ENCODE data around the gene ANGPTL4.

ANGPTL4 gene

DNA sequence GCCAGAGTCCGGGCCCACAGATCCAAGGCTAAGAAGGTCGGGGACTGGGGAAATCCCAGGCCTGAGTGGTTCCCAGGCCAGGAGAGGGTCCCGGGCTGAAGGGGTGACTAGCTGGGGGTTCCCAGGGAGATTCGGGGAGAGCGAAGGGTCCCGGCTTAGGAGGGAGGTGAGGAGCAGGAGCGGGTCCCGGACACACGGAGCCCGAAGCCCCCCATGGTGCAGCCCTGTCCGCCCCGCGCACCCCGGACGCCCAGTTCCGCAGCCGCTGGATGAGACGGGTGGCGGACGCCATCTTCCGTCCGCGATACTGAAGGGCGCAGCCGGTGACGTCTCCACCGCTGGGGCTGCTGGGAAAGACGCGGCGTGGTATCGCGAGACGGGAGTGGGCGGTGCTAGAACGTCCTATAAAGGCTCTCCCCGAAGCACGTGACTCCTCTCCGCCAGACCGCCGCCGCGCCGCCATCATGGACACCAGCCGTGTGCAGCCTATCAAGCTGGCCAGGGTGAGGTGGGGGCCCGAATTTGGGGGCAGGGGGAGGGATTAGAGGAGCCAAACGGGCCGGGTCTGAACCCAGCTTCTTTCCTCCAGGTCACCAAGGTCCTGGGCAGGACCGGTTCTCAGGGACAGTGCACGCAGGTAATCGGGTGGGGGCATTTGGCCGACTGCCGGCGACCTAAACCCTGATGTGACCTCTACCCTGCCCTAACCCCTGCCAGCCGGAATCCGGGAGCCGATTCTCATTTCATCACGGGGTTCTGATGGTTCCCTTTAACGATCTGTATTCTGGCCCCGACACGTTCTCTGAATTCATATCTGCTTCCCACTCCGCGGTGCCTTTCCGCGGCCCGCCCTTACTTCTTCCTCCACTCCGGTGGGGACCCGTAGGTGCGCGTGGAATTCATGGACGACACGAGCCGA lies 42.6 kb upstream of the ANGPTL4 start, which contains the start of the genes NDUFA7 and RPS28:
Gene NDUFA7, minus strand, starts transcription at position 309 of the 919 bp plus-strand sequence. Its CDS starts 17 bp downstream, at position 292.
Gene RPS28, plus strand, starts transcription at position 430 of the 919 bp plus-strand sequence. Its CDS starts 35 bp downstream, at position 465.
- no peak for TF ChIP-seq ZNF8 (CRISPR knock-in tag; IDR thresholded peaks at IDR 0.05)
- no peak for TF ChIP-seq GLIS3 (CRISPR knock-in tag; IDR thresholded peaks at IDR 0.05)
- TF ChIP-seq PPARA (CRISPR knock-in tag; IDR thresholded peaks at IDR 0.05; ENCODE audit: borderline replicate concordance), result no peak
- TF ChIP-seq BACH2 (CRISPR knock-in tag; IDR thresholded peaks at IDR 0.05; ENCODE audit: borderline replicate concordance), result no peak
- TF ChIP-seq, protein P1, sequence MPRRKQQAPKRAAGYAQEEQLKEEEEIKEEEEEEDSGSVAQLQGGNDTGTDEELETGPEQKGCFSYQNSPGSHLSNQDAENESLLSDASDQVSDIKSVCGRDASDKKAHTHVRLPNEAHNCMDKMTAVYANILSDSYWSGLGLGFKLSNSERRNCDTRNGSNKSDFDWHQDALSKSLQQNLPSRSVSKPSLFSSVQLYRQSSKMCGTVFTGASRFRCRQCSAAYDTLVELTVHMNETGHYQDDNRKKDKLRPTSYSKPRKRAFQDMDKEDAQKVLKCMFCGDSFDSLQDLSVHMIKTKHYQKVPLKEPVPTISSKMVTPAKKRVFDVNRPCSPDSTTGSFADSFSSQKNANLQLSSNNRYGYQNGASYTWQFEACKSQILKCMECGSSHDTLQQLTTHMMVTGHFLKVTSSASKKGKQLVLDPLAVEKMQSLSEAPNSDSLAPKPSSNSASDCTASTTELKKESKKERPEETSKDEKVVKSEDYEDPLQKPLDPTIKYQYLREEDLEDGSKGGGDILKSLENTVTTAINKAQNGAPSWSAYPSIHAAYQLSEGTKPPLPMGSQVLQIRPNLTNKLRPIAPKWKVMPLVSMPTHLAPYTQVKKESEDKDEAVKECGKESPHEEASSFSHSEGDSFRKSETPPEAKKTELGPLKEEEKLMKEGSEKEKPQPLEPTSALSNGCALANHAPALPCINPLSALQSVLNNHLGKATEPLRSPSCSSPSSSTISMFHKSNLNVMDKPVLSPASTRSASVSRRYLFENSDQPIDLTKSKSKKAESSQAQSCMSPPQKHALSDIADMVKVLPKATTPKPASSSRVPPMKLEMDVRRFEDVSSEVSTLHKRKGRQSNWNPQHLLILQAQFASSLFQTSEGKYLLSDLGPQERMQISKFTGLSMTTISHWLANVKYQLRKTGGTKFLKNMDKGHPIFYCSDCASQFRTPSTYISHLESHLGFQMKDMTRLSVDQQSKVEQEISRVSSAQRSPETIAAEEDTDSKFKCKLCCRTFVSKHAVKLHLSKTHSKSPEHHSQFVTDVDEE (CRISPR knock-in tag; IDR thresholded peaks at IDR 0.05), result peak; percentile 23; the same call in 1 of the 2 replicates
- no peak for TF ChIP-seq ZFP30 (CRISPR knock-in tag; IDR thresholded peaks at IDR 0.05)
- ATAC-seq, result peak; percentile 92

DNA sequence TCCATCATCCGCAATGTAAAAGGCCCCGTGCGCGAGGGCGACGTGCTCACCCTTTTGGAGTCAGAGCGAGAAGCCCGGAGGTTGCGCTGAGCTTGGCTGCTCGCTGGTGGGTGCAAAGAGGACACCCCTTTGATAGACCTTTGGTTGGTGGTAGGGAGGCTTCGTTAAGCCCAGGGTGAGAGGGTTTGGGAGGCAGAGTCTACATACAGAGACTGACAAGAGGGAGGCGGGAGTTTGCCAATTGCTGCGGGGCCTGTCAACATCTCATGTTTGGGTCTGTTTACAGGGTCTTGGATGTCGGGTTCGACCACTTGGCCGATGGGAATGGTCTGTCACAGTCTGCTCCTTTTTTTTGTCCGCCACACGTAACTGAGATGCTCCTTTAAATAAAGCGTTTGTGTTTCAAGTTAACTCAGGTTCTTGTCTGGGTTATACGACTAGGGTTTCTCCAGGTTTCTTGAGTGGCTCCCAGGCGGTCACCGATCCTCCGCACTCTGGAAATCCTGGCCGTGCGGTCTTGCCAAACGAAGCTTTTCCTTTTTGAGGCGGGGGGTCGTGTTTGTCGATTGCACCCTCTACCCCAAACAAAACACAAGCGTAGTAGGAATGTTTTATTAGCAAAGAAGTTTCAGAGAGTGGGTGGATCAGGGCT lies 41.8 kb upstream of the ANGPTL4 start:
- TF ChIP-seq ZFP3 (CRISPR knock-in tag; IDR thresholded peaks at IDR 0.05) (no peak), ARNTL (CRISPR knock-in tag; IDR thresholded peaks at IDR 0.05; ENCODE audit: borderline replicate concordance, low read depth) (no peak), OSR1 (CRISPR knock-in tag; IDR thresholded peaks at IDR 0.05) (no peak), ZFP30 (CRISPR knock-in tag; IDR thresholded peaks at IDR 0.05) (no peak), ISL1 (CRISPR knock-in tag; IDR thresholded peaks at IDR 0.05) (no peak), BACH2 (CRISPR knock-in tag; IDR thresholded peaks at IDR 0.05; ENCODE audit: borderline replicate concordance) (no peak)
- TF ChIP-seq, protein P1 (CRISPR knock-in tag; IDR thresholded peaks at IDR 0.05), result no peak

DNA sequence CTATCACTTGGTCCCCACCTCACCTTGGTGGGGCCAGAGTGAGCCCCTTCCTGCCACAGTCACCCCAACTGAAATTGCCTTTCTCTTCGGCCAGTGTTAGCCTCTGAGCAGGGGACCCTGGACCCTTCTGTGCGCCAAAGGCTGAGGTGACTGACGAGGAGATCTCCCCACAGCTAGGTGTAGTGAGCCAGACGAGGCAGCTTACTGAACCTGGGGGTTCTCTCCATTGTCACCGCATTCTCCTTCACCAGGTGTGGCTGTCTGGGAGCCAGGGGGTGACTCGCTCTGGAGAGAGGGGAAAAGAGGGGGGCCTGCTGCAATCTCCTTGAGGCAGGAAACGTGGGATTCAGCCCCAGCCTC lies 41.3 kb upstream of the ANGPTL4 start:
- TF ChIP-seq BACH2 (CRISPR knock-in tag; IDR thresholded peaks at IDR 0.05; ENCODE audit: borderline replicate concordance) (no peak), GLIS3 (CRISPR knock-in tag; IDR thresholded peaks at IDR 0.05) (no peak), CSDC2 (CRISPR knock-in tag; IDR thresholded peaks at IDR 0.05) (no peak), TCF4 (CRISPR knock-in tag; IDR thresholded peaks at IDR 0.05; ENCODE audit: borderline replicate concordance) (no peak), SNAI2 (CRISPR knock-in tag; IDR thresholded peaks at IDR 0.05) (no peak), PPARA (CRISPR knock-in tag; IDR thresholded peaks at IDR 0.05; ENCODE audit: borderline replicate concordance) (no peak), ISL1 (CRISPR knock-in tag; IDR thresholded peaks at IDR 0.05) (no peak), ZC3H10 (CRISPR knock-in tag; IDR thresholded peaks at IDR 0.05) (no peak), OSR1 (CRISPR knock-in tag; IDR thresholded peaks at IDR 0.05) (no peak), ZNF70 (CRISPR knock-in tag; IDR thresholded peaks at IDR 0.05) (no peak), ZFP3 (CRISPR knock-in tag; IDR thresholded peaks at IDR 0.05) (no peak), ZNF565 (CRISPR knock-in tag; conservative IDR thresholded peaks at IDR 0.05; ENCODE audit: low read depth) (no peak), RARB (CRISPR knock-in tag; IDR thresholded peaks at IDR 0.05) (no peak), ARNTL (CRISPR knock-in tag; IDR thresholded peaks at IDR 0.05; ENCODE audit: borderline replicate concordance, low read depth) (no peak)
- TF ChIP-seq, protein P1 (CRISPR knock-in tag; IDR thresholded peaks at IDR 0.05), result no peak
- TF ChIP-seq, protein P2, sequence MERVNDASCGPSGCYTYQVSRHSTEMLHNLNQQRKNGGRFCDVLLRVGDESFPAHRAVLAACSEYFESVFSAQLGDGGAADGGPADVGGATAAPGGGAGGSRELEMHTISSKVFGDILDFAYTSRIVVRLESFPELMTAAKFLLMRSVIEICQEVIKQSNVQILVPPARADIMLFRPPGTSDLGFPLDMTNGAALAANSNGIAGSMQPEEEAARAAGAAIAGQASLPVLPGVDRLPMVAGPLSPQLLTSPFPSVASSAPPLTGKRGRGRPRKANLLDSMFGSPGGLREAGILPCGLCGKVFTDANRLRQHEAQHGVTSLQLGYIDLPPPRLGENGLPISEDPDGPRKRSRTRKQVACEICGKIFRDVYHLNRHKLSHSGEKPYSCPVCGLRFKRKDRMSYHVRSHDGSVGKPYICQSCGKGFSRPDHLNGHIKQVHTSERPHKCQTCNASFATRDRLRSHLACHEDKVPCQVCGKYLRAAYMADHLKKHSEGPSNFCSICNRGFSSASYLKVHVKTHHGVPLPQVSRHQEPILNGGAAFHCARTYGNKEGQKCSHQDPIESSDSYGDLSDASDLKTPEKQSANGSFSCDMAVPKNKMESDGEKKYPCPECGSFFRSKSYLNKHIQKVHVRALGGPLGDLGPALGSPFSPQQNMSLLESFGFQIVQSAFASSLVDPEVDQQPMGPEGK (CRISPR knock-in tag; IDR thresholded peaks at IDR 0.05; ENCODE audit: borderline replicate concordance), result no peak
- TF ChIP-seq, protein P3, sequence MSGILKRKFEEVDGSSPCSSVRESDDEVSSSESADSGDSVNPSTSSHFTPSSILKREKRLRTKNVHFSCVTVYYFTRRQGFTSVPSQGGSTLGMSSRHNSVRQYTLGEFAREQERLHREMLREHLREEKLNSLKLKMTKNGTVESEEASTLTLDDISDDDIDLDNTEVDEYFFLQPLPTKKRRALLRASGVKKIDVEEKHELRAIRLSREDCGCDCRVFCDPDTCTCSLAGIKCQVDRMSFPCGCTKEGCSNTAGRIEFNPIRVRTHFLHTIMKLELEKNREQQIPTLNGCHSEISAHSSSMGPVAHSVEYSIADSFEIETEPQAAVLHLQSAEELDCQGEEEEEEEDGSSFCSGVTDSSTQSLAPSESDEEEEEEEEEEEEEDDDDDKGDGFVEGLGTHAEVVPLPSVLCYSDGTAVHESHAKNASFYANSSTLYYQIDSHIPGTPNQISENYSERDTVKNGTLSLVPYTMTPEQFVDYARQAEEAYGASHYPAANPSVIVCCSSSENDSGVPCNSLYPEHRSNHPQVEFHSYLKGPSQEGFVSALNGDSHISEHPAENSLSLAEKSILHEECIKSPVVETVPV (CRISPR knock-in tag; IDR thresholded peaks at IDR 0.05), result no peak
- TF ChIP-seq, protein P4, sequence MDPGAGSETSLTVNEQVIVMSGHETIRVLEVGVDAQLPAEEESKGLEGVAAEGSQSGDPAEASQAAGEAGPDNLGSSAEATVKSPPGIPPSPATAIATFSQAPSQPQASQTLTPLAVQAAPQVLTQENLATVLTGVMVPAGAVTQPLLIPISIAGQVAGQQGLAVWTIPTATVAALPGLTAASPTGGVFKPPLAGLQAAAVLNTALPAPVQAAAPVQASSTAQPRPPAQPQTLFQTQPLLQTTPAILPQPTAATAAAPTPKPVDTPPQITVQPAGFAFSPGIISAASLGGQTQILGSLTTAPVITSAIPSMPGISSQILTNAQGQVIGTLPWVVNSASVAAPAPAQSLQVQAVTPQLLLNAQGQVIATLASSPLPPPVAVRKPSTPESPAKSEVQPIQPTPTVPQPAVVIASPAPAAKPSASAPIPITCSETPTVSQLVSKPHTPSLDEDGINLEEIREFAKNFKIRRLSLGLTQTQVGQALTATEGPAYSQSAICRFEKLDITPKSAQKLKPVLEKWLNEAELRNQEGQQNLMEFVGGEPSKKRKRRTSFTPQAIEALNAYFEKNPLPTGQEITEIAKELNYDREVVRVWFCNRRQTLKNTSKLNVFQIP (CRISPR knock-in tag; IDR thresholded peaks at IDR 0.05; ENCODE audit: borderline replicate concordance, low read depth), result no peak
- ATAC-seq, result no peak

More for the DNA sequence above, 41.8 kb upstream of the ANGPTL4 start:
- ATAC-seq, result peak; percentile 8

Measured in SK-N-SH treated with all-trans-retinoic acid at 6 μM for 48 hours (cell line).